Measurements from ENCODE around the gene TBCC. TPM values are rescaled to one million over a fixed set of nuclear protein-coding genes. Genes with fewer than 3 reads are reported as not detected.
A peak's percentile ranks its signal among the peaks of the same experiment; 100 is the strongest.

TBCC gene
- total RNA-seq, 1 donor from 2014 or later, result 17.8 TPM

- H3K9me3 ChIP-seq, result no peaks in the 10 kb centered on the region
- H3K27ac ChIP-seq, result peak overlapping the region; percentile 98
- ATAC-seq, result peak; percentile 85
- peaks cover 30% of the 10 kb centered on the region for H3K4me1 ChIP-seq
- H3K4me3 ChIP-seq, result peak overlapping the region; percentile 93
- TF ChIP-seq CTCF (IDR thresholded peaks at IDR 0.05), result no peak
- no peaks in the 10 kb centered on the region for H3K36me3 ChIP-seq
- no peaks in the 10 kb centered on the region for H3K27me3 ChIP-seq
- peak; percentile 92 for DNase-seq
- intact Hi-C loops (cut with DNase I), result no loop called here
These were observed 824 bp upstream of the TBCC start for GRCh38 chr6:42746463-42747391.

DNA sequence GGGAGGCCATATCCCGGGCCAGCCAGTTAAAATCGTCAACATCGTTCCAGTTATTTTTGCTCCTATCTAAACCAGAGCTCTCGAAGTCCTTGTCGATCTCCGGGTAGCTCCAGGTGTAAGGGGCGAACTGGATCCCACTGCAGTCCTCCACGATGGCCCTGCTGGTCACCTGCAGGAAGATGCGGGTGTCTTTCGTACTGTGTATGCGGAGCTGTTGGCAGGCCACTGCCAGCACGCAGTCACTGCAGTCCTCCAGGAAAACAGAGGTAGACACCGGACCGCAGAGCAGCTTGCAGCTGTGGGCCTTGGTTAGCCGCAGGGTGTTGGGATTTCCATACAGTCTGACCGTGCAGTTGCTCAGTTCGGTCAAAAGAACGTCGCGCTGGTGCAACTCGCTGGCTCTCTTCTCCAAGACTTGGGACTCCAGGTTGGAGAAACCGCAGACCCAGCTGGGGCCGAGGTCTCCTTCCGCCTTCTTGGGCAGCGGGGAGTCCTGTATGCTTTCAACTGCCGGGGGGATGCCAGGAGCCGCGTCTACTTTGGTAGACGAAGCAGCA is 742 bp downstream of the TBCC start:
- ATAC-seq, result no peak
- Histone ChIP-seq H3K36me3 (no peaks in the 10 kb centered on the region), H3K9me3 (no peaks in the 10 kb centered on the region), H3K27me3 (no peaks in the 10 kb centered on the region), H3K27ac (peak overlapping the region; percentile 98), H3K4me3 (peak overlapping the region; percentile 93), H3K4me1 (peaks cover 30% of the 10 kb centered on the region)
- no peak for TF ChIP-seq CTCF (IDR thresholded peaks at IDR 0.05)
- DNase-seq, result no peak
- intact Hi-C loops (cut with DNase I), result no loop called here

- Histone ChIP-seq H3K4me3 (peak overlapping the region; percentile 93), H3K4me1 (peaks cover 30% of the 10 kb centered on the region), H3K36me3 (no peaks in the 10 kb centered on the region), H3K27me3 (no peaks in the 10 kb centered on the region), H3K9me3 (no peaks in the 10 kb centered on the region), H3K27ac (no peak overlapping the region)
- no peak for TF ChIP-seq CTCF (IDR thresholded peaks at IDR 0.05)
- intact Hi-C loops (cut with DNase I), result no loop called here
- ATAC-seq (no peak), DNase-seq (peak; percentile 53)
These were observed 1.5 kb downstream of the TBCC start for GRCh38 chr6:42744351-42744893.

DNA sequence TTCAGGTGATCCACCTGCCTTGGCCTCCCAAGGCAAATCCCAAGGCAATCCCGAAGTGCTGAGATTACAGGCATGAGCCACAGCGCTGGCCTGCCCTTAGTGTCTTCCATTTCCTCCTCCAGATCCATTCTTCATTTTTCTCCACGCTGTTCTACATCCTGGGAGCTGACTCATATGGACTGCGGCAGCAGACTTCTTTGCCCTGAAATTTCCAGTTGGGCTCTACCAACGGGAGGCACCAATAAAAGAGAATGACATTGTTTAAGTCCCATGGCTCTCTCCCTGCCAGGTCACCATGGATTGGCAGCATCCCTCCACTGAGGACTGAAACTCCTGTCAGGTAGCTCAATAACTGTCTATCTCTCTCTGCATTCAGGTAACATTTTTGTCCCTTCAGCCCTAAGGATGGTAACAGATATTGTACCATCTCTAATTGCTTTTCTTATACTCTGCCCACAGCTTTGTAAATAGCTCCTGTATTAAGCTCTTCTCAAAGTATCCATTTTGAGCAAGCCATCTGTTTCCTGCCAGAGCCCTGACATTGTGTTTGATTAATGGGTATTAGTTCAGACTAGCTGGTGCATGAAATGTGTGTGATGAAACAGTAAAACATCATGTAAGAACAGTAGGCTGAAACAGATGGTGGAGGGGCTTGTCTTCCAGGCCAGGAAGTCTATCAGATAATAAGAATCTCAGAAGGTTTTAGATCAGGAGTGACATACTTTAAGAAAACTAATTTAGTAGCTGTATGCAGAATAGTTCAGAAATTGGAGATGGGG is 3.6 kb downstream of the TBCC start:
- peak; percentile 2 for DNase-seq
- H3K27ac ChIP-seq, result no peak overlapping the region

More for the DNA sequence above, 3.6 kb downstream of the TBCC start:
- Histone ChIP-seq H3K4me1 (peaks cover 12% of the 10 kb centered on the region), H3K27me3 (no peaks in the 10 kb centered on the region), H3K36me3 (no peaks in the 10 kb centered on the region), H3K9me3 (no peaks in the 10 kb centered on the region), H3K4me3 (no peak overlapping the region)
- TF ChIP-seq CTCF (IDR thresholded peaks at IDR 0.05), result no peak
- intact Hi-C loops (cut with DNase I), result no loop called here
- no peak for ATAC-seq

Measured in upper lobe of right lung (tissue), 1 donor.